Erythroblast (primary cell): Measurements from ENCODE around the gene WDR45.

Experiments
- GATA1 ChIP-seq: IDR thresholded peaks from 2 replicates; pipeline ENCODE4 v1.6.1; 2011; ENCODE audit warnings: low read depth, mild to moderate bottlenecking, control low read depth, low read length, moderate library complexity
- POLR2A ChIP-seq: IDR thresholded peaks from 2 replicates; pipeline ENCODE4 v1.6.1; 2011; ENCODE audit warnings: mild to moderate bottlenecking, low read length

- no peak for TF ChIP-seq POLR2A
- TF ChIP-seq GATA1: no peak
Observed at GRCh38 chrX:49066690-49067089, 13.0 kb downstream of the WDR45 start.
